Measurements from ENCODE around the gene GPC6.

GPC6 gene

GRCh38 chr13:93936901-93937300 lies 710.3 kb downstream of the GPC6 start:
- DNase-seq (ENCODE audit: low spot score), result no peak

DNA sequence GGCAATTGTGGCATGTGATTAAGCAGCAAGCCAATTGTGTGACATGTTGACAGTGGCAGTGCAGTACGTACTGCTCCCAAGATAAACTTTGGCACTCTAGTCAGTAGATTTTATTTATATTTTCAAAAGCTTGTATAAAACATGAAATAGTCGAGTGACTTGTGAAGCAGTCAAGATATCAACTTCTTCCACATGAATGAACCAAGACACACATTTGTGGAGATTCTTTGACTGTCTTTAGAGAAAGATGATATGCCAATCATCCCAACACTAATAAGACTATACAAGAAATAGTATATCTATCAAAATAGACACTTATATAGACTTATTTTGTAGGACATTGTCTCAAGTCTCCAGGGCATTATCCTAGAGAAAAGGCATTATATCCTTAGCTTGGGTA lies 714.8 kb downstream of the GPC6 start:
- no peak for DNase-seq (ENCODE audit: low spot score)

GRCh38 chr13:93942016-93942415 lies 715.4 kb downstream of the GPC6 start:
- DNase-seq (ENCODE audit: low spot score), result no peak

- DNase-seq (ENCODE audit: low spot score), result no peak
Measured at GRCh38 chr13:93945621-93946020, 719.0 kb downstream of the GPC6 start.

DNA sequence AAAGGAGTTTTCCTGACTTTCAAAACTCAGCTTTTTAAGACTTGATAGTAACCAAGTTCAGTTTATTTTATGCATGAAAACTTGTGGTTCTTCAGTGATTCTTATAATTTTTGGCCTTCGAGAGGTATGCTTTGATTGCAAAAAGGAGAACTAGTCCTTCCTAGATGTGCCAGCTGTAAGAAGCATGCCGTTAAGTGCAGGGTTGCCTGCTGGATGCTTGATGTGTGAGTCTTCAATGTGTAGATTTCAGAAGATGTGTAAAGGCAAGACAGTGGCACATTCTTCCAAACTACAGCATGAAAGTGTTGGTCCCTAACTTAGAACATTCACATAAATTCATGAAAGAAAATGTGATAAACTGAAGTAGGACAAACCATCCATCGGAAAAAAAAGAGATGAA lies 720.4 kb downstream of the GPC6 start:
- DNase-seq (ENCODE audit: low spot score), result no peak

- DNase-seq (ENCODE audit: low spot score), result no peak
Measured at GRCh38 chr13:93947651-93948050, 721.0 kb downstream of the GPC6 start.

DNA sequence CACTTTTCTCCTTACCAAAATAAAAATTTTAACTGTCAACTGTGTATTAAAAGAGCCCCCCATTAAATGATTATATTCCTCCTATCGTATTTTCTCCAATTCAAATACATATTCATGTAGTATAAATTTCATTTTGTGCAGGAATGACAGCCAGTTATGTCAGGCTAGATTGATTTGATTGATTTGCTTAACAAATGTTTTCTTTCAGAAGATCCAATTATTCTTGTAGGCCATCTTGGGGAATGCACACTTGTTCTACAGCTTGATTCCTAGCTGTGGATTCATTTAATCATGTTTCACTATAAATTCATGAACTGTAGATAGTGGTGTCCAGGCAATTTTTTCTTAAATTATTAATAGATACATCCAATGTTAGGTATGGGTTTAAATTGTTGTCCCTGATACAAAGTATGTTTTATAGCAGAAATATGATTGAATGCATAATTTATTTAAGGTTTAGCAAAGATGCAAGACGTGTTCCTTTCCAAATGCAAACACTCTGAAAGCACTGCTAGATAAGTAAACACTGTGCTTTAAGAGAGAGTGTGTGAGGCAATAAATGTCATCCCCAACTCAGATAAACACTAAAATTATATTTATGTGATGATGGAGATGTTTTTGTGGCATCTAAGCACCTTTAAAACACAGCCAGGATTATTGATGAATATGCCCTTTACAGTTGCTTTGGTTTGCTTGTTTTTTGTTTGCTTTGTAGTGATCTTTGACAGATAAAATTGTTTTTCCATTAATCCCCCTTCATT lies 721.7 kb downstream of the GPC6 start:
- DNase-seq (ENCODE audit: low spot score), result no peak

DNA sequence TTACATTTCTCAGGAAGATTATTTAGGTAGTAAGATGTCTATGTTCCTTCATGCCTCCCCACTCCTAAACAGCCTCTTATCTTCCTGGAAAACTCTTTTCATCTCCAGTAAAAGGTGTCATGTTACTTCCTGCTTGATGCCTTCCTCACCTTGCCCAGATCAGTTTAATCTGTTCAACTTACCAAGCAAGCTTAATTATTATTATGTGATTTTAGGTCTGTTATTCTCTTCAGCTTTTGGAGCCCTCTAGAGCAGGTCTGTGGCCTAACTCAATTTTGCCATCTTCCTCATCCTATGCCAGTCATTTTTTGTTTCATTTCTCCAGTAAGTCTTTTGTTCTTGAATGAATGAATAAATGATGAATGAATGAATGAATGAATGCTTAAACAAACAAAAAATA lies 724.5 kb downstream of the GPC6 start:
- DNase-seq (ENCODE audit: low spot score), result no peak

- no peak for DNase-seq (ENCODE audit: low spot score)
Measured at GRCh38 chr13:93951951-93952350, 725.3 kb downstream of the GPC6 start.

- DNase-seq (ENCODE audit: low spot score), result no peak
Measured at GRCh38 chr13:93953841-93954240, 727.2 kb downstream of the GPC6 start.

DNA sequence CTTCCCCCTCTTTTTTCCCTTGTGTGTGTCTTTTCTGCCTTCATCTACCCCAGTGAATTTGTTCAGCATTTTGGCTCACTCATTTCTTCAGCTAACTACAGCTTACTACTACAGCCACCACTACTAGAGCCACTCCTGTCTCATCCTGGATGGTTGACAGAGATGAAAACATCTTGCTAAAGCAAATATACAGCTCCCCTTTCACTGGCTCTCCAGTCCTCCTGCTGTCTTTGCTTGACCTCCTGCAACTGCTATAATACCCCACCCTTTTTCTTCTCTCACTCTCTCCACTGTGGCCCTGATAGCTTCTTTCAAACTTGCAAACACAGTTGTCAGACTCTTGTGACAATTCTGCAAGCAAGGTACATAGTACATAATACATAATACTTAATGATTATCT lies 729.3 kb downstream of the GPC6 start:
- no peak for DNase-seq (ENCODE audit: low spot score)

GRCh38 chr13:93956426-93956825 lies 729.8 kb downstream of the GPC6 start:
- no peak for DNase-seq (ENCODE audit: low spot score)

DNA sequence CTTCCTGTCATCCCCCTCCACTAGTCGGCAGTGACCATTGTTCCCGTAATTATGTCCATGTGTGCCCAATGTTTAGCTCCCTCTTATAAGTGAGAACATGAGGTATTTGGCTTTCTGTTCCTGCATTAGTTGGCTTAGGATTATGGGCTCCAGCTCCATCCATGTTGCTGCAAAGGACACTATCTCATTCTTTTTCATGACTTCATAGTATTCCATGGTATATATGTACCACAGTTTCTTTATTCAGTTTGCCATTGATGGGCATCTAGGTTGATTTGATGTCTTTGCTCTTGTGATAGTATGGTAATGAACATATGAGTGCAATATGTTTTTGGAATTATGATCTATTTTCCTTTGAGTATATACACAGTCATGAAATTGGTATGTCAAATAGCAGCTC lies 730.8 kb downstream of the GPC6 start:
- DNase-seq (ENCODE audit: low spot score), result no peak

DNA sequence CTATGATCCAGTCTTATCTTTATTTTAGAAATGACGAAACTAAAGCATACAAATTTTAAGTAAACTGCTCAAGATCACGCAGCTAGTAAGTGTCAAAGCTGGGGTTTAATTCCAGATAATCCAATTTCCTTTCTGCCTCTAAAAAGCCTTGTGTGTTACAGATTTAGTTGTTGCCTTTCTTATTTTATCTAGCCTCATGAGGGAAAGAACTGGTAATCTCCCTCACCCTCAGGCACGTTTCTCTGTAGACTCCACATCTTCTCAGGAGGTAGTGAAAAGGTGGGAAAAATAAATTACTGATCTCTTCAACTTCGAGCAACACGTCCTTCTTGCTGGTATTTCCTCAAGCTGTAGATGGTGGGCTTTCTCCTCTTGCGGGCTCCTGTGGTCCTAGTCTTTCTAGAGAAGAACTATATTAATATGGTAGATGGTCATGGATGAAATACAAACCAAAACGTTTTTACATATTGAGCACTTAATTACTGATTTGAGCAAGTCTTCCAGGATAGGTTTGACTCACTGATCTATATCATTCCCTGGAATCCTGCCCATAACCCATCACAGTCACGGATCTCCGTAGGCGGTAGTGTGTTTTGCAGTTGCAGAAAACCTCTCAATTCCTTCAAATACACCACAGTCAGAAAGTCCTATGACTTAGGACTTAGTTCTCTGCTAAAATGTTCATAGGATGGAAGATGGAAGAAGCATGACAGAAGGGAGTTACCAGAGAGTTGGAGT lies 733.4 kb downstream of the GPC6 start:
- no peak for DNase-seq (ENCODE audit: low spot score)

GRCh38 chr13:93963266-93964145 lies 736.9 kb downstream of the GPC6 start:
- DNase-seq (ENCODE audit: low spot score), result no peak

DNA sequence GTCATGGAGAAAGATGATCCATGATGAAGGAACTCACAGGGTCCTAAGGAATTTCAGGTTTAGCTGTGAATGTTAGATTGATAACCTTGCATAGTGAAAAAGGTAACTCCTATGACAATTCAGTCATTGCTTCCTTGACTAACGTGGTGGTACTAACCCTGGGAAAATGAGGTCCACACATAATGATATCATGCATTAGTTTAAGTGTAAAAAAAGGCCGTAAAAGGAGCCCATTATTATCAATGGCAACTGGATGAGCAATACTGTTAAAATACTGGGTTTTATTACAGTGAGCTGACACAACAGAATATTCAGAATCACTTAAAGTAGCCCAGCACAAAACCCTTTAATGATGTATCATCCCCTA lies 737.5 kb downstream of the GPC6 start:
- no peak for DNase-seq (ENCODE audit: low spot score)

- no peak for DNase-seq (ENCODE audit: low spot score)
Measured at GRCh38 chr13:93965587-93965986, 739.0 kb downstream of the GPC6 start.

GRCh38 chr13:93966267-93966936 lies 739.8 kb downstream of the GPC6 start:
- no peak for DNase-seq (ENCODE audit: low spot score)

DNA sequence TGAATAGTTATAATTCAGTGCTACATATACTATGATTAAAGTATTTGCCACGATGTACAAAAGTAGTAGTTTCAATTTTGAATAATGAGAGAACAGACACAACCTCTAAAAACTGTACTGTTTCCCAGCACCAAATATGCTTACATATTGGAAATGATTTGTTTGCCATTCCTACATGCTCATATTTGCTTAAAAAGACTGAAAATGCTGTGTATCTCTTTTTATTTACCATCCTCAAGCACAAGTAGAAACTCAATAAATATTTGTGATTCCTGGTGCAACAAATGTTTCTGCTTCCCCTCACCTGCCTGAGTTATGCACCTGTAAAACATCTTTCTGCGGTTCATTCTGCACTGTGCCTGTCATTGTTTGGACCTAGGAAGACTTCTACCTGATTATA lies 740.7 kb downstream of the GPC6 start:
- DNase-seq (ENCODE audit: low spot score), result no peak

GRCh38 chr13:93975242-93975641 lies 748.6 kb downstream of the GPC6 start:
- no peak for DNase-seq (ENCODE audit: low spot score)

- DNase-seq (ENCODE audit: low spot score), result no peak
Measured at GRCh38 chr13:93976528-93976927, 749.9 kb downstream of the GPC6 start.

GRCh38 chr13:93977986-93978385 lies 751.4 kb downstream of the GPC6 start:
- no peak for DNase-seq (ENCODE audit: low spot score)

Measured in iPS-NIHi11 (cell line).